A549 treated with AZD2906 at 1 μM for 4 hours (cell line): ENCODE data around the gene TCERG1. TPM values are rescaled to one million over a fixed set of nuclear protein-coding genes. Genes with fewer than 3 reads are reported as not detected.

ENCODE experiments used
- total RNA-seq: library from RNA; stranded (reverse); fragments of 200-300 nt; extraction: Qiagen RNA extraction; gene quantifications from 5 replicates; pipeline ENCODE4 v1.2.3, GENCODE V29; 2022

TCERG1 gene
- total RNA-seq, result 36.1 to 47.5 TPM (median 42.3 TPM) in 5 replicates

GRCh38 chr5:146446861-146447733 is at the start of gene TCERG1:
Gene TCERG1, plus strand, starts transcription at chr5:146447333. Its CDS starts 17 bp downstream, at chr5:146447350.

GRCh38 chr5:146516151-146516475 is 69.0 kb downstream of the TCERG1 start, which contains the start of gene GPR151:
Gene GPR151, minus strand, starts transcription at chr5:146516190. Its CDS starts 77 bp downstream, at chr5:146516113.

Other genes starting within 250 kb of the TCERG1 start
- gene RBM27, start 243.7 kb upstream of the TCERG1 start, total RNA-seq, result 9.8 to 13.7 TPM (median 10.7 TPM) in 5 replicates
- 0.07 to 0.10 TPM (median 0.08 TPM) in 5 replicates for gene POU4F3, start 108.5 kb upstream of the TCERG1 start, total RNA-seq
- not detected in 5 replicates for gene GPR151, start 68.9 kb downstream of the TCERG1 start, total RNA-seq